Bone marrow (tissue), 2 donors: Measurements from ENCODE around the gene NFKBIL1.
"Not testable (repeated sequence)": the region's sequence is repeated elsewhere in the genome, so short reads cannot be mapped to it uniquely, and the experiment has no call there.

ENCODE experiments used
- DNase-seq, 2 donors: peaks; one replicate each; lab custom pipeline; 2025; lab: John Stamatoyannopoulos, UW

The NFKBIL1 gene

DNA sequence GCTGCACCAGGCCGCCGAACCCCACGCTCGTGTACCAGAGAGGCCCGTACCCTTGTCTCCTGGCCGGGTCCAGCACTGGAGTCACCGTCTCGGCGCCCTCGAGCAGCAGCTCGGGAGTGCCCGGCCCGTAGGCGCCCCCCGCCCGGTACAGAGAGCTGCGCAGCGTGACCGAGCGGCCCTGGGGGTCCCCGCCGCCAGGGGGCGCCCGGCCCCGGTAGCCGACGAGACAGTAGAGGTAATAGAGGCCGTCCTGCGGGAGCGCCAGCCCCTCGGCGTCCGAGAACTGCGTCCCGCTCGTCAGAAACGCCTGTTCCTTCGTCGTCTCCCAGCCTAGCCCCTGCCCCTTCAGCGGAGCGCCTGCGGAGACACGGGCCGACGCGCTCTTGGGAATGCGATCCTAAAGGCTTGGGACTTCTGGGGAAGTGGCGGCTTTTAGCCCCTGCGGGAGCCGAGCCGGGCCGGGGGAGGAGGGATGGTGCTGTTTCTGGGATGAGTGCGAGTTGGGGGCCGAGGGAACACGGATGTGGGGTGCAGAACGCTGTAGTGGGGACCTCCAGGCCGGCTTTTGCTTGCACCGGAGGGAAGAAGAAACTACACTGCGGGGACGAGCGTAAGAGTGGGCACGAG, 33.5 kb downstream of the NFKBIL1 start:
- peak; percentile 43 to 72 for DNase-seq

DNA sequence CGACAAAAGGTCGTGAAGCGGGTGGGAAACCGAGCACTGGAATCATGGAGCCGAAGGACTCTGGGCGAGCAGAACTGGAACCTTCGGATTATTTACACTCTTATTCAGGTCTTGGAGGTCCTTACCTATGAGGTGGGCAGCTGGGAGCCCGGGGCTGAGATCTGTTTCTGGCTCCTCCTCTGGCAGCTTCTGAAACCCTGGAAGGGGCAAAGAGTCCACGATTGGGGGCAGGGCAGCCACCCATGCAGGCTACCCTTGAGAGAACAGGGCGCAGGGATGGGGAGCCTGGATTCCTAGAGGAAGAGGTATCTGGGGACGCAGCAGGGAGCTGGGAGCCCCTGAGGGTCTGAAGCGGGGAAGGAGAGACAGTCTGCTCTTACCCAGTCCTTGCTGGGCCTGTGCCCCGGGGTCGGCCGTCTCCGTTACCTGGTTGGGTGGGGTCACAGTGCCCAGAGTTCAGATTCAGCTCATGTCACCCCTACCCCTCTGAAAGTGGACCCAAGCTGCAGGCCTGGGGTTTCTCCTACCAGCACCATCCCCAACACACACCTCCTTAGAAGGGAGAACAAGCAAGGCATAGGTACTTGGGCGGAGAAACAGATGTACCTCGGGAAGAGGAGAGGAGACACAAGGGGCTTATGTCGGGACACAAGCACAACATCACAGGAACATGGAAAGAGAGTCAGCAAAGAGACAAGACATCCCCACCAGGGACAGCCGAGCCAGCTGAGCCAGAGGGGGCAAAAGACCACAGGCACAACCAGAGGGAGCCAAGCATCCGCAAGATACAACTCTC, 34.2 kb downstream of the NFKBIL1 start:
- DNase-seq = no peak

DNA sequence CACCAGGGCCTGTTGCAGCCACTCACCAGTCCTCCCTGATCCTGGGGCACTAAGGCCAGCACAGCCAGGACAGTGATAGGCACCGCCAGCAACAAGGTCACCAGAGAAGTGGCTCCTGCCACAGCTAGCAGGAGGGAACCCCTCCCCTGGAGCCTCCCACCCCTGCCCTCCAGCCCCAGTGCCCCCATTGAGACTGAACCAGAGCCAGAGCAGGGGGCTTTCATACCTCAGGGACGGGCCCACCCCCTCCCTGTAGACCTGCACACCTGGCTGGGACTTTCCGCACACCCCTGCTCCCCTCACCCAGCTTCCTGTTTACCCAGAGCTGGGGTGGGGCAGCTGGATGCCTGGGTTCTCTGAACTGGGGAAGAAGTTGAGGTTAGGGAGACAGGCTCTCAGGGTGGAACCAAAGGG, 34.8 kb downstream of the NFKBIL1 start, which contains the start of gene LTB:
LTB (minus strand) TSS at position 195 of the 414 bp plus-strand sequence; CDS start at position 188, 7 bp downstream.
- no peak for DNase-seq

DNA sequence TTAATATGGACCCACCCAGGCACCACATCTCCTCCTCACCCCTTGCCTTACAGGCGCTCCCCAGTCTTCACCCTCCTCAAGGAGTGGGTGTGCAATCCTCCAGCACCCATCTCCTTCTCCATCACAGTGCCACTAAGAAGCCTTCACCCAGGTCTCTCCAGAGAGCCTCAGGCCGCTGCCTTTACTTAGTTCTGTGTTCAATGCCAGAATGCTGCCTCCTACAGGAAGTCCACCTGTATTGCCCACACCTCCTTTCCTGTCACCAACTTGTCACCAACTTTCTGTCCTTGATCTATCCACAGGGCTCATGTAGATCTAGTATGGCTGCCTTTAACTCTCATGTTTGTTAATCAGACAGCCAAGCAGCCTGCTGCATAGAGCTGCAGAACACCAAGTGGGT, 38.1 kb downstream of the NFKBIL1 start:
- DNase-seq = no peak

DNA sequence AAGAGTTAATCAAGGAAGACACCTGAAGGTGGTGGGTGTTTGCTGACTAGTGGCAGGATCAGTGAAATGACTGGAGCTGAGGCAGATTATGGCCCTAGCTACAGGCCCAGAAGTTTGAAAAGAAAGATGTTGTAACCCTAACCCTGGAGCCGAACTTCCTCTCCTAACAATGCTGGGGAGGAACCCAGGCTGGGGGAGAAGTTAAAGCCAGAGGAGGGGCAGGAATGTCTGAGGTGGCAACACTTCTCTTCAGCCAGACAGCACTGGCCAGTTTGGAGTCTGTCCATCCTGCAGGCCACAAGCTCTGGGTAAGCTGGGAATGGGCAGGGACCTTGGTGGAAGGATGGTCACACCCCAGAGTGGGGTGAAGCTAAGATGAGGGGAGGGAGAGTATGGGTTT, 38.6 kb downstream of the NFKBIL1 start, which contains the start of gene LST1:
LST1 (plus strand) TSS at position 270 of the 400 bp plus-strand sequence. CDS start 1,023 bp downstream, outside the sequence.
- peak in 1 of 2 donors; percentile 65 for DNase-seq

DNA sequence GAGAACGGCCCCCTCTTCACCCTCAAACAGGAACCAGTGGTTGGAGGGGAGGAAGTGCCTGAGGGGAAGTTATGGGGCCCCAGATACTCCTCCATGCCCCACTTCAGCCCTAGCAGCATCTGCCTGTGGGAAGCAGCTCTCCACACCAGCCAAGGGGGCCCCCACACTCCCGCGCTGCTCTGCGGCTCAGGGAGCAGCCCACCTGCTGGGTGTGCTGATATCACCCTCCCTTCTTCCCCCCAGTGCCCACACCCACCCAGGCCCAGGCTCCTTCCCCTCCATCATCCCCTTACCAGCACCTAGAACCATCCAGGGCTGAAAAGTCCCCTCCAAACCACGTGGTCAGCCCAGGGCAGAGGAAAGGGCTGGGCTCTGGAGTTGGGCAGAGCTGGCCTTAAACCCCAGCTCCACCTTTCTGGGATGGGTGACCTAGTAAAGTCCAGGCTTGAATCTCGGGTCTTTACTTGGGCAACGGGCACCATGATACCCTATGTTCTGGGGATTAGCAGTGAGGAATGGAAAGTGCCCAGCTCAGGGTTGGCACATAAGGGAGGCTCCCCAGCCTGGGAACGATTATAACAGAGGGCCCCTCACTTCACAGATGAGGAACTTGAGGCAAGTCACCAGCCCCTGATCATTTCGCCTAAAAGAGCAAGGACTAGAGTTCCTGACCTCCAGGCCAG, 39.3 kb downstream of the NFKBIL1 start:
- peak; percentile 45 to 92 for DNase-seq

DNA sequence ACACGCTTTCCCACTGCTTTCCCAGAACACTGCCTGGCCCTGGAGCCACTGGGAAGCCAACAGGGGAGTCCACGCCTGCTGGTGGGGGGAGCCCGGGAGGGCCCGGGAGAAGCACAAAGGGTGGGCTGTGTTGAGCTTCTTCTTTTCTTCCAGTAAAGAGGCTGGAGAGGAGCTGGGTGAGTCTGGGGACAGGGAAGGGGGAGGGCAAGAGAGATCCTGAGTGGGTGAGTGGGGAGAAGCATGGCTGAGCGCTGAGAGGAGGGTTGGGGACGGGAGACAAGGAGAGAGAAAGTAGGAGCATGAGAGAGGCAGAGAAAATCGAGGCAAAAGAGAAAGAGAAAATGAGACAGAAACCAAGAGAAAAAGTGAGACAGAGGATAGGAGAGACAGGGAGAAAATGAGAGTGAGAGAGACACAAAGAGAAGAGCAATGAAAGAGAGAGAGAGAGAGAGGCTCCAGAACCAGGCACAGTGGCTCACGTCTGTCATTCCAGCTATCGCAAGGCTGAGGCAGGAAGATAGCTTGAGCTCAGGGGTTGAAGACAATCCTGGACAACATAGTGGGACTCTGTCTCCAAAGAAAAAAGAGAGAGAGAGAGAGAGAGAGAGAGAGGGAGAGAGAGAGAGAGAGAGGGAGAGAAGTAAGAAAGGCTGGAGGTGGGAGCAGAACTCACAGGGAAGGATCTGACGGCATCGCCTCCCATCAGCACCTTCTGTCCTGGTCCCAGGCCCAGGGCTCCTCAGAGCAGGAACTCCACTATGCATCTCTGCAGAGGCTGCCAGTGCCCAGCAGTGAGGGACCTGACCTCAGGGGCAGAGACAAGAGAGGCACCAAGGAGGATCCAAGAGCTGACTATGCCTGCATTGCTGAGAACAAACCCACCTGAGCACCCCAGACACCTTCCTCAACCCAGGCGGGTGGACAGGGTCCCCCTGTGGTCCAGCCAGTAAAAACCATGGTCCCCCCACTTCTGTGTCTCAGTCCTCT, 40.7 kb downstream of the NFKBIL1 start:
- DNase-seq = no peak

DNA sequence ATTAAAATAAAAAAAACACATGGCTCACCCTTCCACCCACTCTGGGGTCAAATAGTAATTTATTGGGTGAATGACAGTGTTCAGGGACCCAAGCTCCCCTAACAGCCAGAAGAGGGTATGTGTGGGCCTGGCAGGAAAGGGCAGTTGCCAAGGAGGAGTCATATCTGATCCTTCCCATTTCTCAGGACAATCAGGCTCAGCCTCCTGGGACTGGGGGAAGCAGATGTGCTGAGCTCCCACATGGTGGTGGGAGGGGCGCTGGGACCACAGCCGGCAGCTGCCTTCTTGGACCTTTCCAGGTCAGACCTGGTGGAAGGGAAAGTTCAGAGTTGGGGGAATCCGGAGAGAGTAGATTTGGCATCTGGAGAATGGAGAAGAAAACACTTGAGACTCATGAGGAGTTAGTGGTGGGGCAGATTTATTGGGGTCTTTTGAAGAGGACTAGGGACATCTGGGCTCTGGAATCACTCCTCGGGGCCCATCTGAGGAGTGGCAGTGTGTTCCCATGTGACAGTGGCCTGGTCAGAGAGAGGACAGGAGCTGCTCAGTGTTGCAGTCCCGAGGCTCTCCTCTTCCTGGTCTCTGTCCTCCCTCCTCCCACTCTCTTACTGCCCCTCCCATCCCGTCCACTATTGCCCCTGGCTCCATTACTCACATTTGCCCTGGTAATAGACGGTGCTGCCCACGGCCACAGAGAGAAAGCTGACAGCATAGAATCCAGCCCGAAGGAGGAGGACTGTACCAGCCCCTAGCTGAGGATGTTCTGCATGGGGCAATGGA, 41.7 kb downstream of the NFKBIL1 start:
- no peak for DNase-seq

DNA sequence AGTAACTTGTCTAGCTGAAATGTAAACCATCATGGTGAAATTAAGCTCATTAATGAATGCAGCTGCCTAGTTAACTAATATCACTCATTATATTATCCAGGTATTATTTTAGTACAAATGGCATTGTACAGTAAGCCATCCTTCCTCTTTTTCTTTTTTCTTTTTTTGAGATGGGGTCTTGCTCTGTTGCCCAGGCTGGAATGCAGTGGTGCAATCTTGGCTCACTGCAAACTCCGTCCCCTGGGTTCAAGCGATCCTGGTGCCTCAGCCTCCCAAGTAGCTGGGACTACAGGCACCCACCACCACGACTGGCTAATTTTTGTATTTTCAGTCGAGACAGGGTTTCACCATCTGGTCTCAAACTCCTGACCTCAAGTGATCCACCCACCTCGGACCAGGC, 43.3 kb downstream of the NFKBIL1 start:
- DNase-seq = not testable (repeated sequence)

DNA sequence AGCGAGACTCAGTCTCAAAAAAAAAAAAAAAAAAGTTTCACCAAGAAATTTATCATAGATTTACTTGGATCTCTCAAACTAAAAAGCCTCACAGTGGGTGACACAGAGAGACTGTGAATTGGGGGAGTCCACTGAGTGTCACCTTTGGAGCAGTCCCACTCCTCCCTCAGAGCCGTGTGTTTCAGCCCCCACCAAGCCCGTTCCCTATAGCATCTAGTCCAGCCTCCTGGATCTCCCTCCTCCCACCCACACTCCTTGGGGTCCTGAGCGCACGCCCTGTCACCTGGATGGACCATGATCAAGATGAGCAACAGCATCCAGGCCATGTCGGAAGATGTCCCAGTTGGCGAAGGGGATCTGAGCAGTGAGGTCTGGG, 45.0 kb downstream of the NFKBIL1 start:
- DNase-seq = no peak

DNA sequence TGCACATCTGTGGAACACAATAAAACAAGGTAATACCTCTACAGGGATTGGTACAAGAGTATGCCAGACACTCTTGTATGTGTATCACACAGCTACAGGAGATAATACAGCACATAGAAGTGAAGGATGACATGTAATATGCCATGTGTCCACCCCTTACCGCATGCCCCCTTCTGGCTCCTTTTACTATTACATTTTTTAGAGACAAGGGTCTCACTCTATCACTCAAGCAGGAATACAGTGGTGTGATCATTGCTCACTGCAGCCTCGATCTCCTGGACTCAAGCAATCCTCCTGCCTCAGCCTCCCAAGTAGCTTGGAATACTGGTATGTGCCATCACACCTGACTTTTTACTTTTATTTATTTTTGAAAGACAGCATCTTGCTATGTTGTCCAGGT, 49.6 kb downstream of the NFKBIL1 start:
- DNase-seq = peak in 1 of 2 donors; percentile 83

DNA sequence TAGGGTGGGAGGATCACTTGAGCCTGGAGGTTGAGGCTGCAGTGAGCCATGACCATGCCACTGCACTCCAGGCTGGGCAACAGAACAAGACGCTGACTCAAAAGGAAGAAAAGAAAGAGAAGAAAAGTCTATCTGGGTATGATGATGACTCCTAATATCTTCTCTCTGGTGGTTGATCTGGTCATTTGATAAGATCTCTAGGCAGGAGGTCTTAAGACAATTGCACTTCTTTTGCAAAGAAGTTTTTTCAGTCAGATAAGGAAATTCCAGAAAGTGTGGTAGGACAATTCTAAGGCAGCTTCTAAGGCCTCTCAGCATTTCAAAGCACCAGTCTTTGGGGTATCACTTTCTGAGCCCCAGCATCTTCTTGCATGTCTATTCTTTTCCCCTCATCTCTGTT, 59.9 kb downstream of the NFKBIL1 start:
- DNase-seq = no peak
